ENCODE measurements around the gene CLCA4.
"Not testable (repeated sequence)": the region's sequence is repeated elsewhere in the genome, so short reads cannot be mapped to it uniquely, and the experiment has no call there.

GRCh38 chr1:86502125-86502646 is 44.7 kb upstream of the CLCA4 start:
- not testable (repeated sequence) for TF ChIP-seq POLR2A (IDR thresholded peaks at IDR 0.05)
- peak; percentile 26 to 66 (median 56) for TF ChIP-seq CTCF (IDR thresholded peaks at IDR 0.05)
